HEK293 (cell line): ENCODE data around the gene RIPOR3.

ENCODE experiments used
- BCL6B ChIP-seq: fragments of 450-650 bp; formaldehyde crosslinking; IDR thresholded peaks from 2 replicates; pipeline ENCODE4 v1.5.1; 2017; ENCODE audit warnings: missing biosample characterization, missing genetic modification characterization
- CTCF ChIP-seq: fragments of 450-650 bp; formaldehyde crosslinking; IDR thresholded peaks from 2 replicates; pipeline ENCODE4 v1.5.1; 2016; ENCODE audit warnings: missing biosample characterization, missing genetic modification characterization
- GLIS1 ChIP-seq: fragments of 450-650 bp; formaldehyde crosslinking; IDR thresholded peaks from 2 replicates; pipeline ENCODE4 v1.5.1; 2016; ENCODE audit warnings: missing biosample characterization, missing genetic modification characterization
- KLF8 ChIP-seq: fragments of 450-650 bp; formaldehyde crosslinking; IDR thresholded peaks from 2 replicates; pipeline ENCODE4 v1.5.1; 2016; ENCODE audit warnings: missing biosample characterization, missing genetic modification characterization
- OSR2 ChIP-seq: fragments of 450-650 bp; formaldehyde crosslinking; IDR thresholded peaks from 2 replicates; pipeline ENCODE4 v1.5.1; 2016; ENCODE audit warnings: missing biosample characterization, missing genetic modification characterization
- PATZ1 ChIP-seq: fragments of 450-650 bp; formaldehyde crosslinking; IDR thresholded peaks from 2 replicates; pipeline ENCODE4 v1.5.1; 2016; ENCODE audit warnings: missing biosample characterization, missing genetic modification characterization
- PRDM2 ChIP-seq: fragments of 450-650 bp; formaldehyde crosslinking; IDR thresholded peaks from 2 replicates; pipeline ENCODE4 v1.5.1; 2016; ENCODE audit warnings: missing biosample characterization, missing genetic modification characterization, borderline replicate concordance
- PRDM6 ChIP-seq: fragments of 450-650 bp; formaldehyde crosslinking; IDR thresholded peaks from 2 replicates; pipeline ENCODE4 v1.5.1; 2017; ENCODE audit warnings: missing biosample characterization, missing genetic modification characterization
- SCRT1 ChIP-seq: fragments of 450-650 bp; formaldehyde crosslinking; IDR thresholded peaks from 2 replicates; pipeline ENCODE4 v1.5.1; 2016; ENCODE audit warnings: missing biosample characterization, missing genetic modification characterization, borderline replicate concordance
- ZBTB20 ChIP-seq: fragments of 450-650 bp; formaldehyde crosslinking; IDR thresholded peaks from 2 replicates; pipeline ENCODE4 v1.5.1; 2016; ENCODE audit warnings: missing biosample characterization, missing genetic modification characterization
- ZBTB8A ChIP-seq: fragments of 450-650 bp; formaldehyde crosslinking; IDR thresholded peaks from 2 replicates; pipeline ENCODE4 v1.5.1; 2016; ENCODE audit warnings: missing biosample characterization, missing genetic modification characterization
- ZIC2 ChIP-seq: fragments of 450-650 bp; formaldehyde crosslinking; IDR thresholded peaks from 2 replicates; pipeline ENCODE4 v1.5.1; 2016; ENCODE audit warnings: missing biosample characterization, missing genetic modification characterization
- ZNF112 ChIP-seq: fragments of 450-650 bp; formaldehyde crosslinking; IDR thresholded peaks from 2 replicates; pipeline ENCODE4 v1.5.0; 2017; ENCODE audit warnings: missing biosample characterization, missing genetic modification characterization
- ZNF184 ChIP-seq: fragments of 450-650 bp; IDR thresholded peaks from 2 replicates; pipeline ENCODE4 v1.5.1; 2018; ENCODE audit warnings: missing biosample characterization, mild to moderate bottlenecking, missing genetic modification characterization
- ZNF2 ChIP-seq: fragments of 450-650 bp; formaldehyde crosslinking; IDR thresholded peaks from 2 replicates; pipeline ENCODE4 v1.5.1; 2016; ENCODE audit warnings: missing biosample characterization, missing genetic modification characterization
- ZNF530 ChIP-seq: fragments of 450-650 bp; formaldehyde crosslinking; IDR thresholded peaks from 2 replicates; pipeline ENCODE4 v1.5.1; 2016; ENCODE audit warnings: low read depth, missing biosample characterization, missing genetic modification characterization
- ZNF561 ChIP-seq: fragments of 450-650 bp; IDR thresholded peaks from 2 replicates; pipeline ENCODE4 v1.5.1; 2018; ENCODE audit warnings: missing biosample characterization, missing genetic modification characterization, borderline replicate concordance
- ZNF571 ChIP-seq: fragments of 450-650 bp; formaldehyde crosslinking; IDR thresholded peaks from 2 replicates; pipeline ENCODE4 v1.5.0; 2017; ENCODE audit warnings: missing biosample characterization, missing genetic modification characterization
- ZNF610 ChIP-seq: fragments of 450-650 bp; formaldehyde crosslinking; IDR thresholded peaks from 2 replicates; pipeline ENCODE4 v1.5.1; 2016; ENCODE audit warnings: missing biosample characterization, missing genetic modification characterization, borderline replicate concordance
- ZNF677 ChIP-seq: fragments of 450-650 bp; IDR thresholded peaks from 2 replicates; pipeline ENCODE4 v1.5.0; 2018; ENCODE audit warnings: missing biosample characterization, mild to moderate bottlenecking, missing genetic modification characterization, moderate library complexity
- ZNF777 ChIP-seq: fragments of 450-650 bp; formaldehyde crosslinking; IDR thresholded peaks from 2 replicates; pipeline ENCODE4 v1.5.1; 2017; ENCODE audit warnings: missing biosample characterization, missing genetic modification characterization, borderline replicate concordance
- ZNF837 ChIP-seq: fragments of 450-650 bp; formaldehyde crosslinking; IDR thresholded peaks from 2 replicates; pipeline ENCODE4 v1.5.1; 2016; ENCODE audit warnings: missing biosample characterization, missing genetic modification characterization

The RIPOR3 gene

GRCh38 chr20:50717974-50718761 is 26.8 kb upstream of the RIPOR3 start (continued):
- TF ChIP-seq PRDM6 (tag by site-specific recombination) (peak; percentile 81), ZNF184 (tag by site-specific recombination) (no peak), PATZ1 (peak; percentile 44; the same call in 1 of the 2 replicates), OSR2 (tag by site-specific recombination) (peak; percentile 70; the same call in 1 of the 2 replicates), ZNF837 (no peak), PRDM2 (no peak), ZNF571 (tag by site-specific recombination) (no peak), ZNF561 (peak; percentile 57; the same call in 1 of the 2 replicates), ZNF610 (no peak), CTCF (peak; percentile 53; the same call in 1 of the 2 replicates), ZNF530 (tag by site-specific recombination) (no peak), ZNF112 (no peak), ZIC2 (no peak), ZBTB20 (tag by site-specific recombination) (no peak), ZNF777 (tag by site-specific recombination) (no peak), BCL6B (tag by site-specific recombination) (no peak), GLIS1 (tag by site-specific recombination) (peak; percentile 39; the same call in 1 of the 2 replicates), ZBTB8A (tag by site-specific recombination) (no peak), KLF8 (tag by site-specific recombination) (peak; percentile 32; the same call in 1 of the 2 replicates), ZNF2 (tag by site-specific recombination) (no peak), SCRT1 (tag by site-specific recombination) (peak; percentile 73), ZNF677 (tag by site-specific recombination) (no peak)
- TF ChIP-seq, all 188 proteins: peak for 16
